Stimulated activated CD4-positive, alpha-beta T cell treated with anti-CD3 and anti-CD28 coated beads, Interleukin-1b, Interleukin-23, amount 100 ng/mL, for 48 hours (primary cell): ENCODE data around the gene PDAP1.
"Not testable (repeated sequence)": the region's sequence is repeated elsewhere in the genome, so short reads cannot be mapped to it uniquely, and the experiment has no call there.

Experiments used
- DNase-seq: peaks from one replicate; pipeline ENCODE4 v3.0.0-alpha.2; 2020

PDAP1 gene

DNA sequence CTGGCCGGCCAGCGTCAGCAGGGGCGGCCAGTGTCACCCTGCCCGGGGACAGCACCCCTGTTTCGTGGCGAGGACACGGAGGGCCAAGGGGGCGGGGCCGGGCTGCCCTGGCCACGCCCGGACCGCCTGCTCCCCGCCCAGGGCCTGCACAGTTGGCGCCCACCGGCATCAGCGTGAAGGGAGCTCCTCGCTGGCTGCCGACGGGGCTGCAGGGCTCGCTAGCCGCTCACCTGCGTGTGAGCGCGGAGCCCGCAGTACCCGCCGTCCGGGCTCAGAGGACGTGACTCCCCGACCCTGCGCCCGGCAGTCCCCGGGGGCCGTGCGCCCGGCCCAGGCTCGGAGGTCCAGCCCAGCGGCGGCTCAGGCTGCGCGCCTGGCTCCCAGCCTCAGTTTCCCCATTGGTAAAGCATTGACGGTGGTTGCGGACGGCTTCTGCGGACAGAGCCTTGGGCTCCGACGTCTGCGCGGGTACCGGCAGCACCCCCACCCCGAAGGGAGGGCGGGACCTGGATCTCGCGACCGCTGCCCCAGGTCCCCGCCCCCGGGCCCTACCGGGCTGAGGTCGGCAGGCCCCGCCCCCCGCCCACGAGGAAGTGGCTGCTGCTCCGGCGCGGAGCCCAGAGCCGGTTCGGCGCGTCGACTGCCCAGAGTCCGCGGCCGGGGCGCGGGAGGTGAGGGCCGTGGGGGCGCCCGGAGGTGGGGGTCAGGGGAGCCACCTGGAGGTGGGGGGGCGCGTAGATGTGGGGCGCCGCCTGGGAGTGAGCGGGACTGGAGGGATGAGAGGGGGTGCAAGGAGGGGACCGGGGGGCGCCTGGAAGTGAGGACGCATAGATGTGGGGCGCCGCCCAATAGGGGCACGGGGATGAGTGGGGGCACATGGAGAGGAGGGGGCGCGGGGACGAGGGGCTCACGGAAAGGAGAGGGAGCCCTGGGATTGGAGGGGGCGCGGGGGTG lies 34.0 kb downstream of the PDAP1 start, which contains the start of gene ARPC1B:
TSS of gene ARPC1B (plus strand) at position 620 of the 954 bp plus-strand sequence. CDS start 10,985 bp downstream, outside the sequence.
- peak; percentile 86 for DNase-seq

DNA sequence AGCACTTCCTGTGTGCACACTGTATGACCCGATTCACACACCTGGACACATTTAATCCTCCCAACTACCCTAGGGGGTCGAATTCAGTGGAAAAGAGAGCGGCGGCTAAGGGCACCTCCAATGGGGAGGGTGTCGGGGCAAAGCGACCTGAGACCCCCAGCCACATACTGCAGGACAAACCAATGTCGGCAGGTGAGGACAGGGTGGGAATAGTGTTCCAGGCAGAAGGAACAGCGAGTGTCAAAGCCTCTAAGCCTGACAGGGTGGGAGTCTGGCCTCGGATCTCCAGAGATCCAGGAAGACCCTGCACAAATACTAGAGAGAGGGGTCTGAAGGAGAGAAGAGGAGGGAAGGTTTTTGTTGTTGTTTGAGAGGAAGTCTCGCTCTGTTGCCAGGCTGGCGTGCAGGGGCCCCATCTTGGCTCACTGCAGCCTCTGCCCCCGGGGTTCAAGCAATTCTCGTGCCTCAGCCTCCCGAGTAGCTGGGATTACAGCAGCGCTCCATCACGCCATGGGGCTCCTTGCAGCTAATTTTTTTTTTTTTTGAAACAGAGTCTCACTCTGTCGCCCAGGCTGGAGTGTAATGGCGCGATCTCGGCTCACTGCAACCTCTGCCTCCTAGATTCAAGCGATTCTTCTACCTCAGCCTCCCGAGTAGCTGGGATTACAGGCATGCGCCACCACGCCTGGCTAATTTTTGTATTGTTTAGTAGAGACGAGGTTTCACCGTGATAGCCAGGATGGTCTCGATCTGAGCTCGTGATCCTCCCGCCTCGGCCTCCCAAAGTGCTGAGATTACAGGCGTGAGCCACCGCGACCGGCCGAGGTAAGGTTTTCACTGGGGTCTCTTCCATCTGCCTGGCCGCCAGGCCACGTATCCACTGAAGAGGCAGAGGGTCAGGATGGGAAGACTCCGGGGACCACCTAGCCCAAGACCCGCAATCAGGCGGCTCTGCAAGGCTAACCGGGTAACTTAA lies 35.0 kb downstream of the PDAP1 start:
- no peak for DNase-seq

DNA sequence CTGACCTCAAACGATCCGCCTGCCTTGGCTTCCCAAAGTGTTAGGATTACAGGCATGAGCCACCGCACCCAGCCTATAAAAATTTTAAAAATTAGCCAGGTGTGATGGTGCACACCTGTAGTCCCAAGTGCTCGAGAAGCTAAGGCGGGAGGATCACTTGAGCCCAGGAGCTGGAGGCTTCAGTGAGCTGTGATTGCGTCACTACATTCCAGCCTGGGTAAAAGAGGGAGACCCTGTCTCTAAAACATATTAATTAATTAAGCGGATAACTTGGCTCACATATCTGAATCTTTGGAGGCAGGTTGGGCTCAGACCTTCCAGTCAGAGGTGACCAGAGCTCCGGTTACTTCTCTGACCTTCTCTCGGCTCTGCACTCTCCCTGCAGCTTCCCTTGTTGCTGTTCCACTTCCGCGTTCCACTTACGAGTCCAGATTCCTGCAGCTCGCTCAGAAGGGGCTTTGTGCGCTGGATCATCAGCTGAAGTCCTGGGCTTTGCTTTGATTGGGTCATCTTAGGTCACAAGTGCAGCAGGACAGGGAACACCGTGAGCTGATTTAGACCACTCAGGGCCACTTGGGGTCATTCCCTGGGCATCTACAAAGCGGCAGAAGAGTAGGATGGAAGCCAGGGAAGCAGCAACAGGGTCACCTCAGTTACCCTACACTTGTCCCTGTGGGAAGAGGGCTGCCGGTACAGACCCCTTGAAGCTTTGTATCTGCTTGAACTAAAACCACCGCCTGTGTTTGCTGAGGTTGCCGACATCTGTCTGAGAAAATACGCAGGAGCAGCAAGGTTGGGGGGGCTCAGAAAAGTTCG lies 35.9 kb downstream of the PDAP1 start:
- DNase-seq: no peak

DNA sequence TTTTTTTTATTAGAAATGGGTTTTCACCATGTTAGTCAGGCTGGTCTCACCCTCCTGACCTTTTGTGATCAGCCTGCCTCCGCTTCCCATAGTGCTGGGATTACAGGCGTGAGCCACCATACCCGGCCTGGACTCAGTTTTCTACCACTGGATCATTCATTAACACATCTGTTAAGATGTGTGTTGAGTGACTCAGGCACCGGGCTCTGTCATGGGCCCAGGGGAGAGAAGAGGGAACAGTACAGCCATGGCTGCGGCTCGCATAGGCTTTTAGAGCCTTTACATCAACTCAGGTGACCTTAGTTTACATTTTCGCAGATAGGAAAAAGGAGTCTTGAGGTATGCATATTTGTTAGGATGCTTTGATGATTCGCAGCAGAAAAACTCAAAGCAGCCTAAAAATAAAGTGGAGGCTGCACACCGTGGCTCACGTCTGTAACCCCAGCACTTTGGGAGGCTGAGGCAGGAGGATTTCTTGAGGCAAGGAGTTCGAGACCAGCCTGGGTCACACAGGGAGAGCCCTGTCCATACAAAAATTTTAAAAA lies 36.9 kb downstream of the PDAP1 start:
- DNase-seq: no peak

DNA sequence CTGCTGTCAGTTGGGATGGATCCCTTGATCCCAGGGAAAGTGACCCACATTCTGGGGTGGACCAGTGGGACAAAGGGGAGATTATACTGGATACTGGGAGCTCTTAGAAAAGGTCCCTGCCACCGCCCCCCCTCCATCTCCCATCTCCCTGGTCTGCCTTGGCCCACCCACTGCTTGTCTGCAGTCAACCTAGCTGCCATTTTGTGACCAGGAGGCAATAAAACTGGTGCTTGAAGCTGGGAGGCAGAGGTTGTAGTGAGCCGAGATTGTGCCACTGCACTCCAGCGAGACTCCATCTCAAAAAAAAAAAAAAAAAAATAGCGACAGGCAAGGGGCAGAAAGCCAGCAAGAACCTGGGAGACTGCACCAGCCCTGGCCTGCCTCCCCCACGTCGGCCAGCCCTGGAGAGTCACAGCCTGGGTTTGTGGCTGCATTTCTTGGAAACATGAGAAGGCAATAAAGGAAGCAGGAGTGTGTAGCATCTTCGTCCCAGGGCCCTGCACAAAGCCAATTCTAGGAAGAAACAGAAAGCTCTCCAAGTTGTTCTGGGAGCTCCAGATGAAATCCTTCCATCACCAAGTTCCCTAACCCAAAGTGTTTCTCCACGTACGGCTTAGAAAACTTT lies 38.5 kb downstream of the PDAP1 start:
- DNase-seq: no peak

DNA sequence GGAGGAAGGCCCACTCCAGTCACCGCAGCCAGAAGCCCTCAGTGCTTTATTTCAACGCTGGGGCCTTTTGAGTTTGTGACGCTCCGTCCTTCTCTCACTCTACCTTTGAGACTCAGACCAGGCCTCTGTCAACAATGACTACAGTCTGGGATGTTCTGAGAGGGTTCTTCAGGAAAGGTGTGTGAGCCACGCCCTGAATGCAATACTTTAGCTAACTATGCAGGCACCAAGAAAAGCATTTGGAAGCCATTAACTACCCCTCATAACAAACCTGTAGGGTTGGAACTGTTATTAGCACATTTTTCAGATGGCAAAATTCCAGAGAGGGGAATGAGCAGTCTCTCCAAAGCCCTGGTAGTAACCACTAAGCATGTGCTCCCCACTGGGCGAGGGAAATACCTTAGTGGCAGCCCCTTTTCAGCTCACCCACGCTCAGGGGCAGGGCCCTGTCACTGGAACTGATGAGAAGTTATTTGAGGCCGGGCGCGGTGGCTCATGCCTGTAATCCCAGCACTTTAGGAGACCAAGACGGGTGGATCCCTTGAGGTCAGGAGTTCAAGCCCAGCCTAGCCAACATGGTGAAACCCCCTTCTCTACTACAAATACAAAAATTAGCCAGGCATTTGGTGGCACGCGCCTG lies 39.5 kb downstream of the PDAP1 start:
- DNase-seq: no peak

DNA sequence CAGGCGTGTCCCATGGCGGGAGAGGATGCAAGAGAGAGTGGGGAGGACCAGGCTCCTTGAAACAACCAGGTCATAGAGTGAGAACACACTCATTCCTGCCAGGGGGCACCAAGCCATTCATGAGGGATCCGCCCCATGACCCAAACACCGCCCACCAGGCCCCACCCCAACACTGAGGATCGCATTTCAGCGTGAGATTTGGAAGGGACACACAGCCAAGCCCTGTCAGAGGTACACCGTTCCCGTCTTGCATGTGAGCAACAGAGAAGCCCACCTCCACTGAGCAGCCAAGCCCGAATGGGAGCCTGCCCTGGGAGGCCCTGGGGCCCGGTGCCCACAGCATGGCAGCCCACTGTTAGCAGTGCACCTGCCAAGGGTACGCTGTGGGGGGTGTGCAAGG lies 41.8 kb downstream of the PDAP1 start:
- no peak for DNase-seq

DNA sequence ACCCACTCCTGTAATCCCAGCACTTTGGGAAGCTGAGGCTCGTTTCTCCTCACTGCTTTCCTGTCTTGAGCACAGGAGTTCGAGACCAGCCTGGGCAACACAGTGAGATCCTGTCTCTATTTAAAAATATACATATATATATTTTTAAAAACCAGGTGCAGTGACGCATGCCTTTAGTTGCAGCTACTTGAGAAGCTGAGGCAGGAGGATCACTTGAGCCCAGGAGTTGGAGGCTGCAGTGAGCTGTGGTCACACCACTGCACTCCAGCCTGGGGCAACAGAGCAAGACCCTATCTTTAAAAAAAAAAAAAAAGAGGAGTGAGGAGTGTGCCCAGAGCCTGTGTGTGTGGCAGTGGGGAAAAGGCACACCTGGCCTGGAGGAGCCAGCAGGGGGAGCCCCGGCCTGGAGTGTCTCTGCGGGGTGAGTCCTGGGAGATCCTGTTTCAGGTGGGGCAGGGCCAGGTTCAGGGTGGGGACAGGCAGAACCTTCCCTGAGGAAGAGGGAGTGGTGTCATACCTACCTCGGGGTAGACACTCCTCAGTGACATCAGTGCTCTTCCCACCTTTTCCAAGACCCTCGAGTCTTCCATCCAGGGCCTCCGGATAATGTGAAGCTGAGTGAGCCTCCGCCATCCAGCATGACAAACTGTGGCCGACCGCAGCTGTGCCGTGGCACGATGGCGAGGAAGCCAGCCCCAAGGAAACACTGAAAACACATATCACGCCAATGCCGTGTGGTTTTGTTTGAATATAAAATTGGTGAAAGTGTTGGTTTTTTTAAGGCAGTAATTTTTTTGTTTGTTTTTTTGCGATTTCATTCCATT lies 42.9 kb downstream of the PDAP1 start:
- peak; percentile 37 for DNase-seq

DNA sequence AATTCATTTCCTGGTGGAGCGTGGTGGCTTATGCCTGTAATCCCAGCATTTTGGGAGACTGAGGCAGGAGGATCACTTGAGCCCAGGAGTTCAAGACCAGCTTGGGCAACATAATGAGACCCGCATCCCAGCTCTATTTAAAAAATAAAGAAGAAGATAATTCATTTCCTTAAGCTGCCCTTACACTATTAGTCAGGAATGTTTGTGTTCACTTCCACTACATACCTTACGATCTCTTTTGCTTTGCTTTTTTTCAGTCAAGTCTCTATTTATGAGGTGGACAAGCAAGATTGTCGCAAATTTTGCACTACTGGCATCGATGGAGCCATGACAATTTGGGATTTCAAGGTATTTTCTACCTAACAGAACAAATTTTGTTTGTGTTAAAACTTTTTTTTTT lies 45.1 kb downstream of the PDAP1 start:
- DNase-seq: no peak

DNA sequence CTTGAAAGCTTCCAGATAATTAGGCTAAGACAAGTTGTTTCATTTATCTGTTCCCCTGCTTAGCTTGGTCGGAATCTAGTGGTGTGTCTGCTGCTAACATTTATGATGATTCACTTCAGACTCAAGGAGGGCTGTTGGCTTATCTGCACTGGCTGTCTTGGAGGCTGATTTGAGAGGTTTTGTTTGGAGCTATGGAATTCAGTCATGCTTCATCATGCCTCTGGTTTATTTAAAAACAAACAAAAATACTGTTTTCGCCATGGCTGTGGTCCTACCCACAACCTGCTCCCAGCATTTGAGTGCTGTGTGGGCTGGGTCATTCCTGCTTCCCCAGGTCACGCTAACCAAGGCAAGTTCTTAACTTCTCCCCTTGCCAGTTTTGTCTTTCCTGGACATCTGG lies 45.6 kb downstream of the PDAP1 start:
- no peak for DNase-seq

DNA sequence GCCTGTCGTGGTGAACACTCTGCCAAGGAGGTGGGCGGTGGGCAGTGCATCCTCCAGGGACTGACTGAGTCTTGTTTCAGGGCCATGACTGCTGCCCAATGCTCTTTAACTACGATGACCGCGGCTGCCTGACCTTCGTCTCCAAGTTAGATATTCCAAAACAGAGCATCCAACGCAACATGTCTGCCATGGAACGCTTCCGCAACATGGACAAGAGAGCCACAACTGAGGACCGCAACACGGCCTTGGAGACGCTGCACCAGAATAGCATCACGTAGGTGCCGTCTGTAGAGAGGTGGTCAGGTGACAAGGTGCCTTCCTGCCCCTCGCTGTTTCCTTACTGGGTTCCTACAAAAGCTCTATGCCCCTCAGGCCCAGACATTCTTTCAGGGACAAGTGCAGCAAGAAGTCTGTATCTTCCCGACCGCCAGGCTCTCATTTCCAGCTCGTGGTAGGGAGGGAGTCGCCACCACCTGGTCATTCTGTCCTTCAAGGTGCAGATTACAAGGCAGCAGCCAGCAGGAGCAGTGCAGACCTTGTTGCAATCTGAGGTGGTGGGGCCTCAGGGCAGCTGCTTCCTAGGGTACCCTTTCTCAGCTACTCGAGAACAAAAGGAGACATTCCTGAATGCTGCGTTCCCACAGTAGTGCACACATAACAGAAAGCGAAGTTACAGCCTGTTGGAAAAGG lies 48.8 kb downstream of the PDAP1 start:
- DNase-seq: no peak

DNA sequence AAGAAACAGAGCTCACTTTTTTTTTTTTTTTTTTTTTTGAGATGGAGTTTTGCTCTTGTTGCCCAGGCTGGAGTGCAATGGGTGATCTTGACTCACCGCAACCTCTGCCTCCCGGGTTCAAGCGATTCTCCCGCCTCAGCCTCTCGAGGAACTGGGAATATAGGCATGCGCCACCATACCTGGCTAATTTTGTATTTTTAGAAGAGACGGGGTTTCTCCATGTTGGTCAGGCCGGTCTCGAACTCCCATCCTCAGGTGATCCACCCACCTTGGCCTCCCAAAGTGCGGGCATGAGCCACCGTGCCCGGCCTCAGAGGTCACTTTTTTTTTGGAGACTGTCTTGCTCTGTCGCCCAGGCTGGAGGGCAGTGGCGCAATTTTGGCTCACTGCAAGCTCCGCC lies 49.9 kb downstream of the PDAP1 start:
- DNase-seq: not testable (repeated sequence)

DNA sequence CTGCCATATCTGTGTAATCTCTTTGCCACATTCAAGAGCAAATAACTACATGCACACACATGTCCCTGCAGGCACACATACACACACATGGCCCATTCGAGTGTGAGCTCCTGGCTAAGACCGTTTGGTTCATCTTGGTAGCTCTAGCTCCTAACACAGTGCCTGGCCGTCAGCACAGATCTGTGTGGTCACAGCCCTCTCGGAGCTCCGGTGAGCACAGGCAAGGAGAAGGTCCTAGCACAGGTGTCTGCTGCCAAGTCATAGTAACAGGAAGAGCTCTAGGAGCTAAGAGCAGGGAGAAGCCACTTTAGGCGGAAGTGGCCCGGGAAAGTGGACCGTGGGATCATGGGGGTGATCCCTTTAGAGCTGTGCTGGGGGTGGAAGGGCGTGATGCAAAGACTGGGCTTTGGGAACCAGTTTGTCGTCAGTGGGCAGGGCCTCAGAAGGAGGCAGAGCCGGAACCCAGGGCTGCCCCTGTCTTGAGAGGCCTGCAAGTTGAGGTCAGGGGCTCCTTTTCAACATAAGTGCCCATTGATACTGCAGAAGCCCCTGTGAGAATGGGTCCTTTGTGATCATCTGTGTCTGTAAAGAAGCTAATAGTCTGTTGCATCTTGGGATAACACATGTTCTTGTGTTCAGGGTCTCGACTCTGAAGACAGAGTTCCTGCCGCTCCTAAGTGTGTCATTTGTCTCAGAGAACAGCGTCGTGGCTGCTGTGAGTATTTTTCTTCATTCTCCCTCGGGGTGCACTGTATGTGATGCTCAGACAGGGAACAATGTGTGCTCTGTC lies 50.5 kb downstream of the PDAP1 start:
- DNase-seq: no peak

DNA sequence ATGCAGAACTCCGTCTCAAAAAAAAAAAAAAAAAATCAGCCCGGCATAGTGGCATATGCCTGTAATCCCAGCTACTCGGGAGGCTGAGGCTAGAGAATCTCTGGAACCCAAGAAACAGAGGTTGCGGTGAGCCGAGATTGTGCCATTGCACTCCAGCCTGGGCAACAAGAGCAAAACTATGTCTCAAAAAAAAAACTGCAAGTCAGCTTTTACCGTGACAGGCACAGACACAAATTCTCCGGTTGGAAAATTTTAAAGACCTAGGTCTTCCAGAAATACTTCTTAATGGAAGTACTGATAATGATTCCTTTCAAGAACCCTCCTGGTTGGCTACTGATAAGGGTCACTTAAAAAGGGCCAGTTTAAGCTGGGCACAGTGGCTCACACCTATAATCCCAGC lies 53.3 kb downstream of the PDAP1 start:
- no peak for DNase-seq

DNA sequence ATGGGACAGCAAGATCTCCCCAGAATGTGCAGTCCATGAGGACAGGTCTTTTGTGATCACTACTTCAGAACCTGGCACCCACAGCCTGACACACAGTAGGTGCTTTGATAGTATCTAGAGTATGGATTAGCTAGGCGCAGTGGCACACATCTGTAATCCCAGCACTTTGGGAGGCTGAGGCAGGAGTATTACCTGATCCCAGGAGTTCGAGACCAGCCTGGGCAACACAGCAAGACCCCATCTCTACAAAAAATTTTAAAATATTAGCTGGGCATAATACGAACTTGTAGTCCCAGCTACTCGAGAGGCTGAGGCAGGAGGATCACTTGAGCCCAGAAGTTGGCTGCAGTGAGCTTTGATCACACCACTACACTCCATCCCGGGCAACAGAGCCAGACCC lies 56.1 kb downstream of the PDAP1 start:
- no peak for DNase-seq

DNA sequence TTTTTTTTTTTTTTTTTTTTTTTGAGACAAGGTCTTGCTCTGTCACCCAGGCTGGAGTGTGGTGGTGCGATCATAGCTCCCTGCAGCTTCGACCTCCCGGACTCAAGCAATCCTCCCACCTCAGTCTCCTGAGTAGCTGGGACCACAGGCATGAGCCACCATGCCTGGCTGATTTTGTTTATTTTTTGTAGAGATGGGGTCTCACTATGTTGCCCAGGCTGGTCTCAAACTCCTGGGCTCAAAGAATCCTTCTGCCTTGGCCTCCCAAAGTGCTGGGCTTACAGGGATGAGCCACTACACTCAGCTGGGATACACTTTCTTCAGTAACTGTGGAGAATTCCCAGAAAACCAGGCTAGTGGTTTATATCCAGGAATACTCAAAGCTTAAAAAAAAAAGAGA lies 57.8 kb downstream of the PDAP1 start:
- DNase-seq: not testable (repeated sequence)
